HepG2 (cell line): ENCODE results near the gene SERPINE2. TPM values are rescaled to one million over a fixed set of nuclear protein-coding genes. Genes with fewer than 3 reads are reported as not detected.

Source experiments
- ADNP ChIP-seq: sonication (generic); formaldehyde crosslinking; IDR thresholded peaks from 2 replicates; pipeline ENCODE4 v1.4.0; 2020; ENCODE audit warnings: missing genetic modification reagents
- ARNTL ChIP-seq: sonication (generic); formaldehyde crosslinking; IDR thresholded peaks from 2 replicates; pipeline ENCODE4 v1.4.0; 2020; ENCODE audit warnings: mild to moderate bottlenecking, missing genetic modification reagents
- CBX5 ChIP-seq: sonication (generic); formaldehyde crosslinking; IDR thresholded peaks from 2 replicates; pipeline ENCODE4 v1.4.0; 2020; ENCODE audit warnings: missing genetic modification reagents, borderline replicate concordance
- E2F1 ChIP-seq: sonication (generic); formaldehyde crosslinking; IDR thresholded peaks from 2 replicates; pipeline ENCODE4 v1.5.0; 2020; ENCODE audit warnings: missing genetic modification reagents
- FUBP1 ChIP-seq: sonication (generic); formaldehyde crosslinking; IDR thresholded peaks from 2 replicates; pipeline ENCODE4 v1.5.1; 2020; ENCODE audit warnings: missing genetic modification reagents, mild to moderate bottlenecking, borderline replicate concordance
- GFI1 ChIP-seq: sonication (generic); formaldehyde crosslinking; IDR thresholded peaks from 2 replicates; pipeline ENCODE4 v1.5.0; 2020; ENCODE audit warnings: missing genetic modification reagents, mild to moderate bottlenecking, borderline replicate concordance
- GMEB1 ChIP-seq: sonication (generic); formaldehyde crosslinking; IDR thresholded peaks from 2 replicates; pipeline ENCODE4 v1.5.1; 2020; ENCODE audit warnings: missing genetic modification reagents, mild to moderate bottlenecking, borderline replicate concordance
- HIVEP1 ChIP-seq: sonication (generic); formaldehyde crosslinking; IDR thresholded peaks from 2 replicates; pipeline ENCODE4 v1.4.0; 2020; ENCODE audit warnings: mild to moderate bottlenecking, missing genetic modification reagents
- NR2F6 ChIP-seq, 2 experiments: IDR thresholded peaks; 2 replicates each; pipeline ENCODE4 v1.6.1; 2016; ENCODE audit warnings: antibody characterized with exemption in 1 of 2, mild to moderate bottlenecking in 1 of 2
- PRDM15 ChIP-seq: sonication (generic); formaldehyde crosslinking; IDR thresholded peaks from 2 replicates; pipeline ENCODE4 v1.4.0; 2020; ENCODE audit warnings: missing genetic modification reagents
- RAD51 ChIP-seq: fragments of 450-650 bp; IDR thresholded peaks from 2 replicates; pipeline ENCODE4 v1.6.1; 2016; ENCODE audit warnings: borderline replicate concordance
- RBAK ChIP-seq: sonication (generic); formaldehyde crosslinking; IDR thresholded peaks from 2 replicates; pipeline ENCODE4 v1.5.1; 2020; ENCODE audit warnings: mild to moderate bottlenecking, missing genetic modification reagents
- SMARCC2 ChIP-seq: fragments of 450-650 bp; IDR thresholded peaks from 2 replicates; pipeline ENCODE4 v1.6.1; 2017; ENCODE audit warnings: antibody characterized with exemption, mild to moderate bottlenecking
- SP4 ChIP-seq: sonication (generic); formaldehyde crosslinking; IDR thresholded peaks from 2 replicates; pipeline ENCODE4 v1.8.1; 2023; ENCODE audit warnings: mild to moderate bottlenecking, missing genetic modification reagents
- TCF7 ChIP-seq: sonication (generic); IDR thresholded peaks from 2 replicates; pipeline ENCODE4 v1.6.1; 2016; ENCODE audit warnings: antibody characterized with exemption, low read depth
- ZMYM2 ChIP-seq: sonication (generic); formaldehyde crosslinking; IDR thresholded peaks from 2 replicates; pipeline ENCODE4 v1.8.0; 2022; ENCODE audit warnings: mild to moderate bottlenecking, missing genetic modification reagents
- ZNF33A ChIP-seq: sonication (generic); formaldehyde crosslinking; IDR thresholded peaks from 2 replicates; pipeline ENCODE4 v1.5.1; 2020; ENCODE audit warnings: missing genetic modification reagents, mild to moderate bottlenecking, moderate library complexity, borderline replicate concordance
- ZNF496 ChIP-seq: sonication (generic); formaldehyde crosslinking; IDR thresholded peaks from 2 replicates; pipeline ENCODE4 v1.8.1; 2023; ENCODE audit warnings: mild to moderate bottlenecking, moderate library complexity, missing genetic modification reagents; ENCODE audit not compliant: insufficient replicate concordance
- ZNF614 ChIP-seq: IDR thresholded peaks from 2 replicates; pipeline ENCODE4 v1.6.1; 2018; ENCODE audit warnings: missing biosample characterization, missing genetic modification reagents, inconsistent platforms, borderline replicate concordance
- ZNF672 ChIP-seq: sonication (generic); formaldehyde crosslinking; IDR thresholded peaks from 2 replicates; pipeline ENCODE4 v1.8.1; 2022; ENCODE audit warnings: missing genetic modification reagents
- ZNF720 ChIP-seq: sonication (generic); formaldehyde crosslinking; IDR thresholded peaks from 2 replicates; pipeline ENCODE4 v1.4.0; 2020; ENCODE audit warnings: missing genetic modification reagents
- ZNF740 ChIP-seq: sonication (generic); formaldehyde crosslinking; IDR thresholded peaks from 2 replicates; pipeline ENCODE4 v1.4.0; 2020; ENCODE audit warnings: missing genetic modification reagents
- ZSCAN12 ChIP-seq: sonication (generic); formaldehyde crosslinking; IDR thresholded peaks from 2 replicates; pipeline ENCODE4 v1.9.0; 2021; ENCODE audit warnings: mild to moderate bottlenecking, missing genetic modification reagents
- polyA plus RNA-seq, 8 experiments: library from polyadenylated mRNA; depleted of rRNA in 3 of 8; stranded (reverse) in 7 of 8; unstranded in 1 of 8; fragments of >200 nt; fragmentation: Illumina TruSeq in 4 of 8; extraction: Trizol in 4 of 8; gene quantifications; 2 replicates each; pipeline versions ENCODE4 v1.2.1 to v1.2.3, GENCODE V29; 2011 to 2016; ENCODE audit warnings: low read depth in 4 of 8, missing spikeins in 1 of 8, mixed read lengths in 1 of 8; ENCODE audit not compliant: insufficient read depth in 1 of 8
- total RNA-seq, 5 experiments: library from RNA; depleted of rRNA; stranded (reverse); fragments of >200 nt; fragmentation: Illumina TruSeq; extraction: Trizol; gene quantifications; 2 replicates each; pipeline ENCODE4 v1.2.3, GENCODE V29; 2016; ENCODE audit warnings: low read depth in 1 of 5

SERPINE2 gene
- total and polyA plus RNA-seq, 2 of the 13 experiments (the other 11 are each of a cell fraction or from before 2014, with no cell fraction given) = 7.9 to 18.1 TPM

- TF ChIP-seq CBX5 (no peak), TCF7 (no peak), ZNF614 (peak; percentile 43; the same call in 1 of the 2 replicates), ZSCAN12 (no peak), ZNF740 (no peak), ZNF33A (CRISPR knock-in tag) (no peak), GMEB1 (CRISPR knock-in tag) (no peak), ZNF672 (CRISPR knock-in tag) (no peak), HIVEP1 (CRISPR knock-in tag) (peak; percentile 79; the same call in 1 of the 2 replicates), RAD51 (no peak), ADNP (CRISPR knock-in tag) (no peak), PRDM15 (CRISPR knock-in tag) (peak; percentile 73), RBAK (CRISPR knock-in tag) (0 out of 2 replicates have a peak, but pooled peaks have one; percentile 25), SMARCC2 (no peak), E2F1 (no peak), ZNF496 (CRISPR knock-in tag) (no peak), NR2F6 (IDR thresholded peaks at IDR 0.05) (no peak), NR2F6 (CRISPR knock-in tag; IDR thresholded peaks at IDR 0.05) (no peak), ZMYM2 (CRISPR knock-in tag) (no peak), ARNTL (CRISPR knock-in tag) (0 out of 2 replicates have a peak, but pooled peaks have one; percentile 61), GFI1 (no peak), ZNF720 (CRISPR knock-in tag) (no peak), SP4 (no peak), FUBP1 (CRISPR knock-in tag) (no peak)
These were observed 94.9 kb downstream of the SERPINE2 start (continued) for GRCh38 chr2:223944166-223944702.
